GM18868 (cell line): ENCODE results near the gene COPS7A.
"Not testable (repeated sequence)": the region's sequence is repeated elsewhere in the genome, so short reads cannot be mapped to it uniquely, and the experiment has no call there.

Experiments used
- ATAC-seq: cut with Tn5 transposase; IDR thresholded peaks from one replicate; pipeline ENCODE4 v1.9.1; 2021; ENCODE audit warnings: mild to moderate bottlenecking, moderate library complexity; ENCODE audit not compliant: unreplicated experiment

The COPS7A gene

DNA sequence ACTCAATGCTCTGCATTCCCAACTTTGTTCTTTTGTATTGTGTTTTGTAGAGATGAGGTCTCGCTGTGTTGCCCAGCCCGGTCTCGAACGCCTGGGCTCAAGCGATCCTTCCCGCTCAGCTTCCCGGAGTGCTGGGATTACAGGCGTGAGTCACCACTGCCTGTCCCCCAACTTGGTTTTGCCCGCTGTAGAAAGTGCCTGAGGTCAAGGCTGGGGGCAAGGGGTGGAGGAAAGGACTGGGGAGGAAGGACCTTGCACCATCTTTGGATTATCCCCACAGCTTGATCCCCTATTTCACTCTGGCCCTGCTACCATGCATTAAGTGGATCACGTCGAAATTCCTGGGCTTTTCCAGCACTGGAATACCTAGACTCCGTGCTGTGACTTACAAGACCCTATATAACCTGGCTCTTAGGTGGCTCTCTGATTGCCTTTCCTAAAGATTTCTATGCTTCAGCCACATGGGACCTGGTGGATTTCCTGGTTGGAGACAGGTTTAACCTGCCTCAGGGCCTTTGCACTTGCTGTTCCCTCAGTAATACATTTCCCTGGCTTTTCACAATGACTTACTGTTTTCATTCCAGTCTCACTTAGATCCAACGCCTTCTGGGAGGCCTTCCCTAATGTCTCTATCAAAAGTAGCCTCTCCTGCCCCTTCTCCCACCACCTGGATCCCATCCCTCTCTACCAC, 22.6 kb upstream of the COPS7A start:
- no peak for ATAC-seq

DNA sequence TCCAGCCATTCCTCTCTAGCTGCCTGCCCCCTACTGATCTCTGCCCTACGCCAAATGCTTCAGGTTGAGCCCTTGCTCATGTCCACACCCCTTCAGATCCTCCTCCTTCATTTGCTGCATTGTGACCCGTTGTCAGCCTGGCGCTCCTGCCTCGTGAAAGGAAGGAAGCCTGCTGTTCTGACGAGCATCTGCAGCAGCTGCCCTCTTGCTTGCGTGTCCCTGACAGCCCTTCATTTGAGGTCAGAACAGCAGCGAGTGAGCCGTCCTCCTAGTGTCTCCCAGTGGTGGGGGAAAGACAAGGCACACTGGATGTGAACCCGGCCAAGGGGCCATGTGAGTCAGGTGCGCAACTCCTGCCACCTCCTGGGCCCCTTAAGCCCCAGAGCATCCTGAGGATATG, 20.2 kb upstream of the COPS7A start:
- no peak for ATAC-seq

DNA sequence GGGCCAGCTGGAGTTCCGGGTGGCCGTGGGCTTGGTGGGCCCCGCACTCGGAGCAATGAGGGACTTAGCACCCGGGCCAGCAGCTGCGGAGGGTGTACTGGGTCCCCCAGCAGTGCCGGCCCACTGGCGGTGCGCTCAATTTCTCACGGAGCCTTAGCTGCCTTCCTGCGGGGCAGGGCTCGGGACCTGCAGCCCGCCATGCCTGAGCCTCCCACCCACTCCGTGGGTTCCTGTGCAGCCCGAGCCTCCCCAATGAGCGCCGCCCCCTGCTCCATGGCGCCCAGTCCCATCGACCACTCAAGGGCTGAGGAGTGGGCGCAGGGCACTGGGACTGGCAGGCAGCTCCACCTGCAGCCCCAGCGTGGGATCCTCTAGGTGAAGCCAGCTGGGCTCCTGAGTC, 15.5 kb upstream of the COPS7A start:
- ATAC-seq = not testable (repeated sequence)

DNA sequence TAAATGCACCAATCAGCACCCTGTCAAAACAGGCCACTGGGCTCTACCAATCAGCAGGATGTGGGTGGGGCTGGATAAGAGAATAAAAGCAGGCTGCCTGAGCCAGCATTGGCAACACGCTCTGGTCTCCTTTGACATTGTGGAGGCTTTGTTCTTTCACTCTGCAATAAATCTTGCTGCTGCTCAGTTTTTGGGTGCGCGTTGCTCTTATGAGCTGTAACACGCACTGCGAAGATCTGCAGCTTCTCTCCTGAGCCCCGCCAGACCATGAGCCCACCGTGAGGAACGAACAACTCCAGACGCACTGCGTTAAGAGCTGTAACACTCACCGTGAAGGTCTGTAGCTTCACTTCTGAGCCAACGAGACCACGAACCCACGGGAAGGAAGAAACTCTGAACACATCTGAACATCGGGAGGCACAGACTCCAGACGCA, 14.9 kb upstream of the COPS7A start:
- ATAC-seq = no peak

DNA sequence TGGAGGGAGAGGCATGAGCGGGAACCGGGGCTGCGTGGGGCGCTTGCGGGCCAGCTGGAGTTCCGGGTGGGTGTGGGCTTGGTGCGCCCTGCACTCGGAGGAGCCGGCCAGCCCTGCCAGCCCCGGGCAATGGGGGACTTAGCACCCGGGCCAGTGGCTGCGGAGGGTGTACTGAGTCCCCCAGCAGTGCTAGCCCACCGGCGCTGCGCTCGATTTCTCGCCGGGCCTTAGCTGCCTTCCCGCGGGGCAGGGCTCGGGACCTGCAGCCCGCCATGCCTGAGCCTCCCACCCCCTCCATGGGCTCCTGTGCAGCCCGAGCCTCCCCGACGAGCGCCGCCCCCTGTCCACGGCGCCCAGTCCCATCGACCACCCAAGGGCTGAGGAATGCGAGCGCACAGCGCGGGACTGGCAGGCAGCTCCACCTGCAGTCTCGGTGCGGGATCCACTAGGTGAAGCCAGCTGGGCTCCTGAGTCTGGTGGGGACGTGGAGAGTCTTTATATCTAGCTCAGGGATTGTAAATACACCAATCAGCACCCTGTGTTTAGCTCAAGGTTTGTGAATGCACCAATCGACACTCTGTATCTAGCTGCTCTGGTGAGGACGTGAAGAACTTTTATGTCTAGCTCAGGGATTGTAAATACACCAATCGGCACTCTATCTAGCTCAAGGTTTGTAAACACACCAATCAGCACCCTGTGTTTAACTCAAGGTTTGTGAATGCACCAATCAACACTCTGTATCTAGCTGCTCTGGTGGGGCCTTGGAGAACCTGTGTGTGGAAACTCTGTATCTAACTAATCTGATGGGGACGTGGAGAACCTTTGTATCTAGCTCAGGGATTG, 7.6 kb upstream of the COPS7A start:
- not testable (repeated sequence) for ATAC-seq

DNA sequence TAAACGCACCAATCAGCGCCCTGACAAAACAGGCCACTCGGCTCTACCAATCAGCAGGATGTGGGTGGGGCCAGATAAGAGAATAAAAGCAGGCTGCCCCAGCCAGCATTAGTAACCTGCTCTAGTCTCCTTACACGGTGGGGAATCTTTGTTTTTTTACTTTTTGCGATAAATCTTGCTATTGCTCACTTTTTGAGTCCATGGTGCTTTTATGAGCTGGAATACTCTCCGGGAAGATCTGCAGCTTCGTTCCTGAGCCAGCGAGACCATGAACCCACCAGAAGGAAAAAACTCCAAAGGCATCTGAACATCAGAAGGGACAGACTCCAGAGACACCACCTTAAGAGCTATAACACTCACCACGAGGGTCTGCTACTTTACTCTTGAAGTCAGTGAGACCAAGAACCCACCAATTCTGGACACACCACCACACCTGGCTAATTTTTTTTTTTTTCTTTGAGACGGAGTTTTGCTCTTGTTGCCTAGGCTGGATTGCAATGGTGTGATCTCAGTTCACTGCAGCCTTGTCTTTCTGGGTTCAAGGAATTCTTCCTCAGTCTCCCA, 6.9 kb upstream of the COPS7A start:
- ATAC-seq = no peak

DNA sequence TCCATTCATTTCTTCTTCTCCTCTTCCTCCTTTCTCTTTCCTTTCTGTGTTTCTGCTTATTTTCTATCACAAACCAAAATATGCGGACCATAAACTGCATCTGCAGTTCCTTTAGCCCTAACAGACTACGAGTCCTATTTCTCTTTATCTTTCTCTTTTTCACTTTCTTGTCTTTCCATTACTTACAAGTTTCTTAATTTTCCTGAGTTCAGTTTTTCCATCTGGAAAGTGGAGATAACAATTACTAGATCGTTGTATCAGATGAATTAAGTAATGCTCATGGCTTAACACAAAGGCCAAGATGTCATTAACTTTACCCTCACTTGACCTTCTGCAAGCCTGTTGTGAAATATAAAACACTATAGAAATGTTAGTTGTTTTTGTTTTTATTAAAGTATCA, 983 bp upstream of the COPS7A start:
- ATAC-seq = no peak

DNA sequence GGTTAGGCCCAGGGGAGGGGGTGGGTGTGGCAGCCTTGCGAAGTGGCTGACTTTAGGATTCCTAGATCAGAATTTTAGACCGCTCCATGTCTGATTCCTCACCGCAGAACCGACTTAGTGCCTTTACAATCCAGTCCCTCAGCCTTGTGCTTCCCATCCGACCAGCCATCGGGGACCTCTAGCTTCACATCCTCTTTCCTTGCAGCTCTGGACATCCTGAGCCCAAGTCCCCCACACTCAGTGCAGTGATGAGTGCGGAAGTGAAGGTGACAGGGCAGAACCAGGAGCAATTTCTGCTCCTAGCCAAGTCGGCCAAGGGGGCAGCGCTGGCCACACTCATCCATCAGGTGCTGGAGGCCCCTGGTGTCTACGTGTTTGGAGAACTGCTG, 557 bp downstream of the COPS7A start:
- peak; percentile 24 for ATAC-seq

DNA sequence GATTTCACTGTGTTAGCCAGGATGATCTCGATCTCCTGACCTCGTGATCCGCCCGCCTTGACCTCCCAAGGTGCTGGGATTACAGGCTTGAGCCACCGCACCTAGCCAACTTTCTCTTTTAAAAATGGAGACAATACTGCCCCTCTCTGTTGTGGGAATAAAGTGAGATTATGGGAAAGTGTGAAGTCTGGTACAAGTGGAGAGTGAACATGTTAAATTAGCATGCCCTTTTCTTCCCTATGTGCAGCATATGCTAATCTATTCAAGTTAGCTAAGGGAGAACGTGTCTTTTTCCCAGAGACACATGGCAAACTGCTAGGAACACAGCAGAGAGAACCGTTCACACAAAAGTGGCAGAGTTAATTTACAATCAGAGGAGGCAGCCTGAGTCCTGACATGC, 1.5 kb downstream of the COPS7A start:
- ATAC-seq = no peak

DNA sequence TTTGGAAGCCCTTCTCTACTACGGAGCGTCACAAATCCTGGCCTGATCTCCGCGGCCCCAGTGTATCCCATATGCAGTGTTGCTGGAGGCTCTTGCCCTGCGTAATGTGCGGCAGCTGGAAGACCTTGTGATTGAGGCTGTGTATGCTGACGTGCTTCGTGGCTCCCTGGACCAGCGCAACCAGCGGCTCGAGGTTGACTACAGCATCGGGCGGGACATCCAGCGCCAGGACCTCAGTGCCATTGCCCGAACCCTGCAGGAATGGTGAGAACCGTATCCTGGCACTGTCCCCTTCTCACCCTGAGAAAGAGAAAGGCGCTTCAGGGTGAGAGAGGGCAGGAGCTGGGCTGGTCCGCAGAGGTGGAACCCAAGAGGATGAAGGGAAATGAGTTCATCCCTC, 5.3 kb downstream of the COPS7A start:
- ATAC-seq = no peak

DNA sequence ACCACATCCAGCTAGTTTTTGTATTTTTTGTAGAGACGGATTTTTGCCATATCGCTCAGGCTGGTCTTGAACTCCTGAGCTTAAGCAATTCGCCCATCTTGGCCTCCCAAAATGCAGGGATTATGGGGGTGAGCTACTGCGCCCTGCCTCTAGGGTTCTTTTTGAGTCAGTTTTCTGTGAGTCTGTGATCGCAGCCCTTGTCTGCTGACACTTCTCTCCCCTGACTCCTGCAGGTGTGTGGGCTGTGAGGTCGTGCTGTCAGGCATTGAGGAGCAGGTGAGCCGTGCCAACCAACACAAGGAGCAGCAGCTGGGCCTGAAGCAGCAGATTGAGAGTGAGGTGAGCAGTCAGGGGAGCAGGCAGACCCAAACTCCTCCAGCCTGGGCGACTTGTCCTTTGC, 6.3 kb downstream of the COPS7A start:
- no peak for ATAC-seq

DNA sequence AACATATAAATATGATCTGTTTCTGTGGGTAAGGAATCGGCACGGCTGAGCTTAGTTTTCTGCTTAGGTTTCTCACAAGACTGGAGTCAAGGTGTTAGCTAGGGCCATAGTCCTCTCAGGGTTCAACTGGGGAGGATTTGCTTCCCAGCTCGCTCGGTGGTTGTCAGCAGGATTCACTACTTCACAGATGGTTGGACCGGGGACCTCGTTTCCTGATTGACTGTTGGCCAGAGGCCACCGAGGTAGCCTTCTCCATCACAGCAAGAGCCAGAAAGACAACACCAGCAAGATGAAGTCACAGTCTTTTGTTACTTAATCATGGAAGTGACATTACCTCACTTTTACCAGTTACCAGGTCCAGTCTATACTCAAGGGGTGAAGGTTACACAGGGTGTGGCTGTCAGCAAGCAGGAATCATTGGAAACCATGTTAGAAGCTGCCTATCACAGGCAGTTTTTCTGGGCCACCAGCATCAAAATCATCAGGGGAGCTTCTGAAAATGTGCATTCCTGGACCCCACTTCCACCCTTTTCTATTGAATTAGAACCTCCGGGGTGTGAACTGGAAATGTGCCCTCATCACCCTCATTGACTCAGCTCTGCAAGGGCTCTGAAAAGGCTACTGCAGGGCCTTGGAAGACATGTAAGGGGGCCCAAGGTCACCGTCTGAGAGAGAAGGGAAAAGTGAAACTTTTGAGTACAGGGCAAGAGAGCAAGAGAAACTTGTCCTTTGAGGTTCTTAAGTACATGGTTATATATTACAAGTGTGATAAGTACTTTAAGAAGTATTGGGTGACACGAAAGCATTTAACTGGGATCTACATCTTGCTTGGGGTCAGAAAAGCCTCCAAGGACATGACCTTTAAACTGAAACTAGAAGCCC, 10.9 kb downstream of the COPS7A start:
- no peak for ATAC-seq

DNA sequence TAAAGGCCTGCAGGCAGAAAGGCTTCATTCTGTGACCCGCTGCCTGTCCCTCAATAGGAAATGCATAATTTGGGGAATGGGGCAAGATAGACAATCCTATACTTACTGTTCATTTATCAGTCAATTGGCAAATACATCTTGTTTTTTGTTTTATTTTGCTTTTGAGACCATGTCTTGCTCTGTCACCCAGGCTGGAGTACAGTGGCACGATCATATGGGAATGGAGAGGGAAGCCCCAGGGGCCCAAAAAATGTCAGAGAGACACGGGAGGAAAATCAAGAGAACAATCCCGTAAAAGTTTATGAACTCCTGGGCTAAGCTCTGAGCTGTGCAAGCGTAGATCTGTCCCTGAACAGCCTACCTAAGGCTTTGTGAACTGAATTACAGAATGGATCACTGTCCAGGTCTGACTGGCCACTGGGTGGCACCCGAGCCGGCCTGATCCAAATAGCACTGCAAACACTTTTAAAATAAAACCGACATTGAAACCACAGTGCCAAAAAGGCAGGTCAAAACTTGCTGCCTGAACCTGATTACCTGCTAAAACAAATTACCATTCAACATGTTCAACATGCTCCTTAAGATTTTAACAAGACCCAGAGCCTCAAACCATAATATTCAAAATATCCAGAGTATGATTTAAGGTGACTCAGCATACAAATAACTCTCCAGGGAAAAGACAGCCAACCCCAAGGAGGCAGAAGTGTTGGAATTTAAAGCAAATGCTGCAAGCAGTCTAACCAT, 11.8 kb downstream of the COPS7A start:
- ATAC-seq = no peak

DNA sequence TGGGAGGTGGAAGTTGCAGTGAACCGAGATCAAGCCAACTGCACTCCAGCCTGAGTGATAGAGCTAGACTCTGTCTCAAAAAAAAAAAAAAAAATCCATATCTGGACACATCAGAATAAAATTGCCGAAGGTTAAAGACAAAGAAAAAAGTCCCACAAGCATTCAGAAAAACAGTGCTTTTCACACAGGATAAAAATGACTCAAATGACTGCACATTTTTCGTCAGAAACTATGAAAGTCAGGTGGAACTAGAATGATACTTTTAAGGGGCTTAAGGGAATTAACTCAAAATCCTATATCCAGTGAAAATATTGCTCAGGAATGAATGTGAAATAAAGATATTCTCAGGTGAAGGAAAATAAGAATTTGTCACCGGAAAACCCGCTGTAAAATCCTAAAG, 12.9 kb downstream of the COPS7A start:
- ATAC-seq = no peak

DNA sequence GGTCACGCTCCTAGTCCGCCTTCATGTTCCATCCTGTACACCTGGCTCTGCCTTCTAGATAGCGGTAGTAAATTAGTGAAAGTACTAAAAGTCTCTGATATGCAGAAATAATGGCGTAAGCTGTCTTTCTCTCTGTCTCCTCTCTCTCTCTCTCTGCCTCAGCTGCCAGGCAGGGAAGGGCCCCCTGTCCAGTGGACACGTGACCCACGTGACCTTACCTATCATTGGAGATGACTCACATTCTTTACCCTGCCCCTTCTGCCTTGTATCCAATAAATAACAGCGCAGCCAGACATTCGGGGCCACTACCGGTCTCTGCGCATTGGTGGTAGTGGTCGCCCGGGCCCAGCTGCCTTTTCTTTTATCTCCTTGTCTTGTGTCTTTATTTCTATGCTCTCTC, 18.2 kb downstream of the COPS7A start:
- not testable (repeated sequence) for ATAC-seq

DNA sequence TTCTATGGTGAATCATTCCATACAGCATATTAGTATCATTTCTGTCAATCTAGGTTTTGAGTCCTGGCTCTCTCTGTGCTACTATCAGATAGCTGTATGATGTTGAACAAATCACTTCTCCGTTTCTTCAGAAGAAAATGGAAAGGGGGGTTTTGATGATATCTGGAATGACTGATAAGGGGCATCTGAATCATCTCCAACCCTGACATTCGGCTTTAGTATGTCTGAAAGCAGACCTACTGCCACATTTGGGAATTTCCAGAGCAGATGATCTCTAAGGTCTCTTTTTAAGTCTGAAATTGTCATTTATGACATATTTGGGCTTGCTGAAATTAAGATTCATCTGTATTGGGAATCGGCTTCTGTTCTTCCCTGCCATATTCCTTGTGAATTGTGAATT, 19.0 kb downstream of the COPS7A start:
- no peak for ATAC-seq

DNA sequence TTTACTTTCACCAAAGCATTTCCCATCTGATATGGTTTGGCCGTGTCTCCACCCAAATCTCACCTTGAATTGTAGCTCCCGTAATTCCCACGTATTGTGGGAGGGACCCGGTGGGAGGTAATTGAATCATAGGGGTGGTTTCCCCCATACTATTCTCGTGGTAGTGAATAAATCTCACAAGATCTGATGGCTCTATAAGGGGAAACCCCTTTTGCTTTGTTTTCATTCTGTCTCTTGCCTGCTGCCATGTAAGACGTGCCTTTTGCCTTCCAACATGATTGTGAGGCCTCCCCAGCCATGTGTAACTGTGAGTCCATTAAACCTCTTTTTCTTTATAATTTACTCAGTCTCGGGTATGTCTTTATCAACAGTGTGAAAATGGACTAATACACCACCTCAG, 19.5 kb downstream of the COPS7A start:
- ATAC-seq = not testable (repeated sequence)

DNA sequence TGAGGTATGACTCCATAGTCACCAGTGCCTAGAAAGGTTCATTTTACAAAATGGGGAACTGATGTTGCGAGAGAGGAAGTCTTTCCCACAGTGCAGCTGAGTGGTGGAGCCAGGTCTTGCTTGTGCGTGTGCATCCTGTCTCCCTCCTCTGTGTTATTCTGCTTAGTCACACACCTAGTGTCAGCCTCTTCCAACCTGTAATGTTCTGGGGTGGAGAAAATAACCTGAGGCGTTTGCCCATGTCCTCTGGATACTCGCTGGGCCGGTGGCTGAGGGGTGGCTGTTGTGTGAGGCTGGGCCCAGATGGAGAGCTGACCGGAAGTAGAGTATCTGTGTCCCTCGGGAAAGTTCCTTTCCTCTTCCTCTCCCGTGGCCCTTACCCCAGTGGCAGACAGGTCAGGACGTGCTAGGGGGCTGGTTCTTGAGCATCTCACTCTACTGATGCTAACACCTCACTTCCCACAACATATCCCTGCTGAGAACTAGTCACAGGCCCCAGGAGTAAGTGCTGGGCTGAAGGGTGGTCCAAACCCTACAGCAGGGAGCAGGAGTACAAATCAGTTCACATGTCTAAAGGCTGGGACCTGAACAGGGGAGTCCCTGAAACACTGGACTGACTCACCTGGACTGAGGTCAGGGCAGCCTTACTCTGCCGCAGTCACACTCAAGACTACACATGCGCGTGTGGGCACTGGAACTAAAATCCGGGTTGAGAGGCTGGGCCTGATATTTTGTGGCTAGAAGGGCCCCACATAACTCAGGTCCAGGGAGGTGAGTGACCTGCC, 22.1 kb downstream of the COPS7A start:
- ATAC-seq = no peak

DNA sequence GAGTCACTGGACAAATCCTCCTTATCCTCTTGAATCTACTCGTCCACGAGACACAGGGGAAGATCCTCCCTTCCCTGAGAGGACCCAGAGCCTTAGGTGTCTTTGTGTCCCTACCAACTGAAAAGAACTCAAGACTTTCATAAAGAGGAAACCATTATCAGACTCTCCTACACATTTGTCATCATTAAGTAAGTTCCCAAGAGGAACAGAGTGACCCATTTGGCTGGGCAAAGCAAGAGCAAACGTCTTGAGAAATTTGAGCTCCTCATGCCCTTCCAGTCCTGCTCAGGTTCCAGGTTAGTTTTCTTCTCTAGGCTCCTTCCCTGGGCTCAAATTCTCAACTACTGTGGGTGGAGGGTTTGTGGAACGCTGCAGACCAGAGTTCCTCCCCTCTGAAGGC, 23.4 kb downstream of the COPS7A start:
- ATAC-seq = no peak

DNA sequence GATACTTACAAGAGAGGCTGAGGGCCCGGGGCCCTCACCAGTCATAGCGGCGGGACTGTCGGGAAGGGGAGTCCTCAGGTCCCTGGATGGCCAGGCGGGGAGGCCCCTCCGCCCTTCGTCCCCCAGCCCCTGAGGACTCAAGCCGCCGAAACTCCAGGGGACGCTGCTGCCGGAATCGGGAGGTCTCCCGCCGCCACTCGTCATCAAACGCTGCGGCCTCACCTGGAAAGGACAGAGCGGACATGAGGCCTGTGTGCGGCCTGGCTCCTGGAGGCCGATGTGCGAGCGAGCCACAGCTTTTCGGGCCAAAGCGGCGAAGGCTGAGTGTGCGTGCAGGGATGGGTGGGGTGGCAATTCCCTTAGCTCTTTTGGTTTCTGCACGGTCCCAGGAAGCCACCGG, 24.9 kb downstream of the COPS7A start:
- ATAC-seq = no peak
